HCT116 (cell line): ENCODE measurements around the gene ACADS.

ENCODE experiments used
- CEBPB ChIP-seq: IDR thresholded peaks from 2 replicates; pipeline ENCODE4 v1.6.1; 2012; ENCODE audit warnings: low read depth
- ELF1 ChIP-seq: IDR thresholded peaks from 2 replicates; pipeline ENCODE4 v1.6.1; 2012; ENCODE audit warnings: low read depth, borderline replicate concordance
- EZH2 ChIP-seq: fragments of 200-600 bp; sonication (generic); IDR thresholded peaks from 2 replicates; pipeline ENCODE4 v1.6.1; 2017; ENCODE audit warnings: antibody characterized with exemption, mixed run types
- EZH2phosphoT487 ChIP-seq: fragments of 200-600 bp; IDR thresholded peaks from 2 replicates; pipeline ENCODE4 v1.6.1; 2018; ENCODE audit warnings: antibody characterized with exemption, borderline replicate concordance
- MAX ChIP-seq: IDR thresholded peaks from 2 replicates; pipeline ENCODE4 v1.6.1; 2012
- POLR2A ChIP-seq: IDR thresholded peaks from 2 replicates; pipeline ENCODE4 v1.7.0; 2011; ENCODE audit warnings: borderline replicate concordance; ENCODE audit not compliant: insufficient read depth, insufficient read length; ENCODE audit errors: extremely low read depth
- POLR2AphosphoS5 ChIP-seq: IDR thresholded peaks from 2 replicates; pipeline ENCODE4 v1.6.1; 2011; ENCODE audit warnings: mild to moderate bottlenecking, low read depth, low read length, moderate library complexity
- RAD21 ChIP-seq: IDR thresholded peaks from 2 replicates; pipeline ENCODE4 v1.6.1; 2012; ENCODE audit warnings: low read depth, mild to moderate bottlenecking
- SP1 ChIP-seq: IDR thresholded peaks from 2 replicates; pipeline ENCODE4 v1.6.1; 2012; ENCODE audit warnings: low read depth
- SRF ChIP-seq: IDR thresholded peaks from 2 replicates; pipeline ENCODE4 v1.6.1; 2012; ENCODE audit warnings: low read depth
- YY1 ChIP-seq: IDR thresholded peaks from 2 replicates; pipeline ENCODE4 v1.6.1; 2011; ENCODE audit warnings: low read length, low read depth, moderate library complexity, mild to moderate bottlenecking; ENCODE audit not compliant: insufficient replicate concordance; ENCODE audit errors: extremely low read depth
- TF ChIP-seq, protein P1 (sequence below), 3 experiments: fragments of 200-600 bp in 1 of 3; sonication (generic) in 1 of 3; IDR thresholded peaks in 2 of 3; conservative IDR thresholded peaks in 1 of 3; 2 replicates each; pipeline ENCODE4 v1.5.1; 2012 to 2017; ENCODE audit warnings: low read depth in 2 of 3, low read length in 2 of 3, antibody characterized with exemption in 1 of 3, borderline replicate concordance in 1 of 3, control low read depth in 1 of 3, mild to moderate bottlenecking in 1 of 3, mixed read lengths in 1 of 3, mixed run types in 1 of 3, moderate library complexity in 1 of 3; ENCODE audit not compliant: insufficient read depth in 1 of 3
- TF ChIP-seq, protein P2 (sequence below): IDR thresholded peaks from 2 replicates; pipeline ENCODE4 v1.6.1; 2012; ENCODE audit warnings: low read depth
- TF ChIP-seq, protein P3 (sequence below): IDR thresholded peaks from 2 replicates; pipeline ENCODE4 v1.6.1; 2012

DNA sequence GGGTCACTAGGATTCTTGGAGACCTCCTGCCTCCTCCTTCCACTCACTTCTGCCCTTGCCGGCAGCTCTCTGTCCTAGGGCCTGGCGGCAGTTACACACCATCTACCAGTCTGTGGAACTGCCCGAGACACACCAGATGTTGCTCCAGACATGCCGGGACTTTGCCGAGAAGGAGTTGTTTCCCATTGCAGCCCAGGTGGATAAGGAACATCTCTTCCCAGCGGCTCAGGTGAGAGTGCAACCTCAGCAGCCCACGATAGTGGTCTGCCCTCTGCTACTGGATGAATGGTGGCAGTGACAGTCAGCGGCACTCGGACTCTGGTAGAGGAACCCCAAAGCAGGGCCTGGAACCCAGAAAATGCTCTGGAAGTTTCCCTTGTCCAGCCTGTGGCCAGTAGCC lies 1.3 kb downstream of the ACADS start:
- TF ChIP-seq POLR2AphosphoS5, result no peak
- TF ChIP-seq, protein P1, sequence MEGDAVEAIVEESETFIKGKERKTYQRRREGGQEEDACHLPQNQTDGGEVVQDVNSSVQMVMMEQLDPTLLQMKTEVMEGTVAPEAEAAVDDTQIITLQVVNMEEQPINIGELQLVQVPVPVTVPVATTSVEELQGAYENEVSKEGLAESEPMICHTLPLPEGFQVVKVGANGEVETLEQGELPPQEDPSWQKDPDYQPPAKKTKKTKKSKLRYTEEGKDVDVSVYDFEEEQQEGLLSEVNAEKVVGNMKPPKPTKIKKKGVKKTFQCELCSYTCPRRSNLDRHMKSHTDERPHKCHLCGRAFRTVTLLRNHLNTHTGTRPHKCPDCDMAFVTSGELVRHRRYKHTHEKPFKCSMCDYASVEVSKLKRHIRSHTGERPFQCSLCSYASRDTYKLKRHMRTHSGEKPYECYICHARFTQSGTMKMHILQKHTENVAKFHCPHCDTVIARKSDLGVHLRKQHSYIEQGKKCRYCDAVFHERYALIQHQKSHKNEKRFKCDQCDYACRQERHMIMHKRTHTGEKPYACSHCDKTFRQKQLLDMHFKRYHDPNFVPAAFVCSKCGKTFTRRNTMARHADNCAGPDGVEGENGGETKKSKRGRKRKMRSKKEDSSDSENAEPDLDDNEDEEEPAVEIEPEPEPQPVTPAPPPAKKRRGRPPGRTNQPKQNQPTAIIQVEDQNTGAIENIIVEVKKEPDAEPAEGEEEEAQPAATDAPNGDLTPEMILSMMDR (IDR thresholded peaks at IDR 0.05 in 2 of 3, conservative IDR thresholded peaks at IDR 0.05 in 1 of 3; ENCODE audit: borderline replicate concordance in 1 of 3, insufficient read depth in 1 of 3, low read depth in 2 of 3, low read length in 2 of 3), result no peak
- TF ChIP-seq POLR2A, result no peak
- no peak for TF ChIP-seq EZH2
- no peak for TF ChIP-seq ELF1
- TF ChIP-seq MAX, result no peak
- TF ChIP-seq SRF, result no peak
- TF ChIP-seq YY1, result no peak
- TF ChIP-seq, protein P2, sequence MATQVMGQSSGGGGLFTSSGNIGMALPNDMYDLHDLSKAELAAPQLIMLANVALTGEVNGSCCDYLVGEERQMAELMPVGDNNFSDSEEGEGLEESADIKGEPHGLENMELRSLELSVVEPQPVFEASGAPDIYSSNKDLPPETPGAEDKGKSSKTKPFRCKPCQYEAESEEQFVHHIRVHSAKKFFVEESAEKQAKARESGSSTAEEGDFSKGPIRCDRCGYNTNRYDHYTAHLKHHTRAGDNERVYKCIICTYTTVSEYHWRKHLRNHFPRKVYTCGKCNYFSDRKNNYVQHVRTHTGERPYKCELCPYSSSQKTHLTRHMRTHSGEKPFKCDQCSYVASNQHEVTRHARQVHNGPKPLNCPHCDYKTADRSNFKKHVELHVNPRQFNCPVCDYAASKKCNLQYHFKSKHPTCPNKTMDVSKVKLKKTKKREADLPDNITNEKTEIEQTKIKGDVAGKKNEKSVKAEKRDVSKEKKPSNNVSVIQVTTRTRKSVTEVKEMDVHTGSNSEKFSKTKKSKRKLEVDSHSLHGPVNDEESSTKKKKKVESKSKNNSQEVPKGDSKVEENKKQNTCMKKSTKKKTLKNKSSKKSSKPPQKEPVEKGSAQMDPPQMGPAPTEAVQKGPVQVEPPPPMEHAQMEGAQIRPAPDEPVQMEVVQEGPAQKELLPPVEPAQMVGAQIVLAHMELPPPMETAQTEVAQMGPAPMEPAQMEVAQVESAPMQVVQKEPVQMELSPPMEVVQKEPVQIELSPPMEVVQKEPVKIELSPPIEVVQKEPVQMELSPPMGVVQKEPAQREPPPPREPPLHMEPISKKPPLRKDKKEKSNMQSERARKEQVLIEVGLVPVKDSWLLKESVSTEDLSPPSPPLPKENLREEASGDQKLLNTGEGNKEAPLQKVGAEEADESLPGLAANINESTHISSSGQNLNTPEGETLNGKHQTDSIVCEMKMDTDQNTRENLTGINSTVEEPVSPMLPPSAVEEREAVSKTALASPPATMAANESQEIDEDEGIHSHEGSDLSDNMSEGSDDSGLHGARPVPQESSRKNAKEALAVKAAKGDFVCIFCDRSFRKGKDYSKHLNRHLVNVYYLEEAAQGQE, result no peak
- TF ChIP-seq, protein P3, sequence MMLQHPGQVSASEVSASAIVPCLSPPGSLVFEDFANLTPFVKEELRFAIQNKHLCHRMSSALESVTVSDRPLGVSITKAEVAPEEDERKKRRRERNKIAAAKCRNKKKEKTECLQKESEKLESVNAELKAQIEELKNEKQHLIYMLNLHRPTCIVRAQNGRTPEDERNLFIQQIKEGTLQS, result no peak
- no peak for TF ChIP-seq SP1
- no peak for TF ChIP-seq RAD21
- TF ChIP-seq CEBPB, result no peak
- no peak for TF ChIP-seq EZH2phosphoT487
